ENCODE measurements around the gene EXOC8.
"Not testable (repeated sequence)": the region's sequence is repeated elsewhere in the genome, so short reads cannot be mapped to it uniquely, and the experiment has no call there.

EXOC8 gene

DNA sequence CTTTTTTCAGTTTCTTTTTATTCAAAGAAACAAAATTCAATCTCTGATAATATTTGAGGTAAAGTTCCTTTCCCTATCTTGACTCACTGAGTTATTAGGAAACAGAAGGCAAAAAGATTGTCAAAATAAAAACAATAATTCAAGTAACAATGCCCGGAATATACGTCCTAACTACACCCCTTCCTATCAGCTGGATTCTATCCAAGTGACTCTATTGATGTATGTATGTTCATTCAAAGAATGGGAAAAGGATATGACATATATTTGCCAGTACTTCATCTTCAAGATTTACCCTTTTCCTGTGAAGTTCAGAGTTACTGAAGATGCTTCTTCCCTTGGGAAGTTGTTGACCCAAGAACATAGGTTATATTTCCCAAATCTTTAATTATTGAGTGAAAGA is 14.2 kb upstream of the EXOC8 start:
- DNase-seq: no peak

GRCh38 chr1:231348856-231349255 is 11.2 kb upstream of the EXOC8 start:
- DNase-seq: not testable (repeated sequence)

- DNase-seq: no peak
These were observed 10.8 kb upstream of the EXOC8 start for GRCh38 chr1:231348442-231348841.

DNA sequence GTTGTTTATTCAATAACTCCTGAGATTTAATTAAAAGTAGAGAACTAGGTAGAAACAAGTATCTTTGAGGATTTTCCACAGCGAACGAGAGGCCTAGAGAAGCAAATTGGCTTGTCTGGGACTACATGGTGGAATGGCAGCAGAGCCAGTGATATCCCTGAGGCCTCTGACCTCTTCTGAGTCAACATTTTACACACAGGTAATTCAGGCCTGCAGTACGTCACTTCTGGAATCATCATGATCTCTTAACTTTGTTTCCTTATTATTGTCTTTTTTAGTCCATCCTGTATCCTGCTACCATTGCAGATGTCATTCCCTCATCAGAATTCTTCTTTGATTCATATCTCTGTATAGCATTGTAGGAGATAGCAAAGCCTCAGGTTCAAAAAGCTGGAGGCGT is 10.3 kb upstream of the EXOC8 start:
- no peak for DNase-seq

GRCh38 chr1:231340328-231341013 is 2.8 kb upstream of the EXOC8 start:
- no peak for DNase-seq

DNA sequence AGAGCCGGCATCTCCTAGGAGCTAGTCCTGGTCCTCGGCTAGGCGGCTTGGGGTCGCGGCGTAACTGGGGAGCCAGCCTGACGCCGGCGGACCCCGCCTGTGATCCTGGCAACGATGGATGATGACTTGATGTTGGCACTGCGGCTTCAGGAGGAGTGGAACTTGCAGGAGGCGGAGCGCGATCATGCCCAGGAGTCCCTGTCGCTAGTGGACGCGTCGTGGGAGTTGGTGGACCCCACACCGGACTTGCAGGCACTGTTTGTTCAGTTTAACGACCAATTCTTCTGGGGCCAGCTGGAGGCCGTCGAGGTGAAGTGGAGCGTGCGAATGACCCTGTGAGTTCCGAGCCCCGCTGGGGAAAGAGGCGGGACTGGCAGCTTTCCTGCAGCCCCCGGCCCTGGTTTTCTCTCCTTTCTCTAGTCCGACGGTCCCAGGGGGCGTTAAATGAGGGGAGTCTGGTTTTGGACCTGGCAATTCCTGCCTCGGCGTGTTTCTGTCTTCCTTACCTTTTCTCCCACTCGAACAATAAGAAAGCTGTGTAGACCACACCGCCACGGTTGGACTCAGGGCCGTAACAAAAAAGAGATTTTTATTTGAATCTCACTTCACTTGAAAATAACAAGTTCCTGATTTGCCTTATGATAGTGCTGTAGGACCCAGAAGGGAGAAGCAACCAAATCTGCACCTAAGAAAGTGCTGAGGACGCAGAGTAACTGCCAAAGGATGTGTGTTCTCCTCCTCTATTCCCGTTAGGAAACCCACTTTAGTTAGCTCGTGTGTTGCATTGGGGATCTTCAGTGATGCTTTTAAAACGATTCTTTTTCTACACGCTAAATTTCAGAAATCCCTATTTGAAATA is 847 bp upstream of the EXOC8 start, which contains the start of gene SPRTN:
TSS of gene SPRTN (plus strand) at position 24 of the 859 bp plus-strand sequence. CDS start at position 115, 91 bp downstream.
- DNase-seq: no peak

- no peak for DNase-seq
These were observed 595 bp downstream of the EXOC8 start for GRCh38 chr1:231337043-231337471.

DNA sequence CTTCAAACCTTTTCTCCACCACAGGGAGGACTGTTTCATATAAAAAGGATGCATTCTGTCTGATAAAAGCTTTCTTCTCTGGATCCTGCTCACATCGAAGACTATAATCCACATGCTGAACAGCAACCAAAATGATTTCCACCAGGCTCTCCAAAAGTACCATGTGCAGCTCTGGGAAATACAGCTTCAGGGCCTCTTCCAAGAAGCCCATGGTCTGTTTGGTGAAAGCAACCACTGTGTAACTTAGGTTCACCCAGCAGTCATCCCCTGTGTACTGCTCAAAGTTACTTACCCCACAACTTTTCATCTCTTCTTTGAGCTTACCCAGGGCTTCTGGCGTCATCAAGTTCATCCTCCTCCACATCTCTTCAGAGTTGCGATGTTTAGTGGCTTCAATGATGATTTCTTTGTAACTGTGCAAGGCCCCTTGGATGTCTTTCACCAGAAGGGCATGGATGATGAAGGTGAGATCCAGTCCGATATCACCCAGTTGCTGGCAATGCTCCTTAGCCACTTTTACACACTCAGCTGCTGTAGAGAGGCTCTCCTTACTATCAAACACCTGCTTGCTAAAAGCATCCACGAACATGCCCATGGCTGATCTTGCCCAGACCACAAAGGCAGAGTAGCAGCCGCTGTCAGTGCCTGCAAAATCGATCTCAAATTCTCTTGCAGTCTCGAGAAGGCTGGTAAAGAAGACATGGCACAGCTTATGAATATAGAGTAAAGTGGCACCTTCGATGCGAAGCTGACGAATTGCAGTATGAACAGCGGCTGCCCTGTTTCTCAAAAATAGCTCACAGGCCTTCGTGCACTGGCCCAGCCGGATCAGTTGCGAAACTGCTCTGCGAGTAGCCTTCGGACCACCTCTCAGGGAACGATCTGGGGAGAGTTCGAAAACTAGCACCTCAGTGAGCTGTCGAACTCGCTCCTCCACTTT is 1.7 kb downstream of the EXOC8 start:
- no peak for DNase-seq

DNA sequence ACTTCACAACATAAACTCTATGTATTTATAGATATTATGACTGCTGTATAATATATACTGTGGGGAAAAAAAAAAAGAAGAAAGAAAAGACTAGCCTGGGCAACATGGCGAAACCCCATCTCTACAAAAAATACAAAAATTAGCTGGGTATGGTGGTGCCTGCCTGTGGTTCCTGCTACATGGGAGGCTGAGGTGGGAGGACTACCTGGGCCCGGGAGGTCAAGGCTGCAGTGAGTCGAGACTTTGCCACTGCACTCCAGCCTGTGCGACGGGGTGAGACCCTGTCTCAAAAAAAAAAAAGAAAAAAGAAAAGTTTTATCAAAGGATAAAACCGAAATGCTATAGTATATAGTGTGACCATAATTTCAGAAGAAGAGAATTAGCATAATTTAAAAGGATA is 2.7 kb downstream of the EXOC8 start:
- DNase-seq: no peak

GRCh38 chr1:231334079-231334666 is 3.5 kb downstream of the EXOC8 start:
- no peak for DNase-seq

- no peak for DNase-seq
These were observed 4.9 kb downstream of the EXOC8 start for GRCh38 chr1:231332761-231333160.

GRCh38 chr1:231329483-231329882 is 8.2 kb downstream of the EXOC8 start:
- DNase-seq: no peak

GRCh38 chr1:231327617-231328016 is 10.0 kb downstream of the EXOC8 start:
- DNase-seq: no peak

DNA sequence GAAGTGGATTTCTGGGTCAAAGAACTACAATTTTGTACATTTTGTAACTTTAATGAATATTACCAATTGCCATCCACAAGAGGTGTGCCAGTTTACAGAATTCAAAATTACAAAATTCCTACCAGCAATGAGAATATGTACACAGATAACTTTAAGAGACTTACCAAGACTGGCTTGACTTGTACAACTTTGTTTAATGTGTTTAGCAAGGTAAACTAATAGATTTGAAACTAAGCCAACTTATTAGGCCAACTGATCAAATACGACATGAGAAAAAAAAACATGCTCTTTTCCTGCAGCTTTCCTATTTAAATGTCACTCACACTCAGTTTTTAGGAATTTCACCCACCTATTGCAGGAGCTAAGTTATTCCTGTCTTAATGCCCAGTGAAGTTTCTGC is 11.4 kb downstream of the EXOC8 start:
- no peak for DNase-seq

- DNase-seq: no peak
These were observed 13.0 kb downstream of the EXOC8 start for GRCh38 chr1:231324660-231325059.

DNA sequence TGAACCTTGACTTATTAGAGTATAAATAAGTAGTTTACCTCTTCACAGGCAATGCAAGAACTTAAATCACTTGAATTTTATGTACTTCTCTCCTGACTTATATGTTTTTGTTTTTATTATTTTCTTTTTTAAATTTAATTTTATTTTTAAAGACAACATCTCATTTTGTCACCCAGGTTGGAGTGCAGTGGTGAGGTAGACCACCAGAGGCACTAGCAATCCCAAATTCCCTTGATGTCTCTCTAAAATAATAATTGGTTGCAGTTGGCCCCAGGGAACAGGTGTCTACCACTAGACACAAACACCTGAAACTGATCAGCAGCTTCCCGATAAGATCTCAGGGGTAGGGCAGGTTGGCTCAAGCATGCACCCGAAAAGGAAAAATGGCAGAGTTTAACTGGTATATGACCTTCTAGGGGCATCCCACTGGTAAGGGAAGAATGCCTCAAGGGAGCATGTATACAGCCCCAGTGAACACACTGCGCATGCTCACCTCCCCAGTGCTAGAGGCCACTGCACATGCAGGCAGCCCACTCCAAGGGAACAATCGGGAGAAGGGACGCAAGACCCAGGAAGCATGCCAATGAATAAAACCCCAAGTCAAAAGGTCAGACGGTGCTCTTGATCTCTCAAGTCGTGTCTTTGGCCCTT is 14.6 kb downstream of the EXOC8 start:
- no peak for DNase-seq

DNA sequence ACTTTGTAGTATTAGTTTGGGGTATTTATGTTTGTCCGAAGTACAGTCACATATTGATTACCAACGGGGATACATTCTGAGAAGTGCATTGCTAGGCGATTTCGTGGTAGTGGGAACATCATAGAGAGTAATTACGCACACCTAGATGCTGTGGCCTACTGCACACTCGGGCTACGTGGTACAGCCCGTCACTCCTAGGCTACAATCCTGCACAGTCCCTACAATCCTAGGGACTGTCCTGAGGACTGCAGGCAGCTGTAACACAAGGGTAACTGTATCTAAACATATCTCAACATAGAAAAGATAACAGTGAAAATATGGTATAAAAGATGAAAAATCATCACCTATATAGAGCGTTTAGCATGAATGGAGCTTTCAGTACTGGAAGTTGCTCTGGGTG is 18.6 kb downstream of the EXOC8 start:
- DNase-seq: no peak

GRCh38 chr1:231318568-231318967 is 19.1 kb downstream of the EXOC8 start:
- no peak for DNase-seq

- no peak for DNase-seq
These were observed 19.7 kb downstream of the EXOC8 start for GRCh38 chr1:231318015-231318355.

- no peak for DNase-seq
These were observed 20.2 kb downstream of the EXOC8 start for GRCh38 chr1:231317306-231318014.

- DNase-seq: peak in 1 of 2 donors; percentile 41
These were observed 21.8 kb downstream of the EXOC8 start for GRCh38 chr1:231315887-231316286.

GRCh38 chr1:231313661-231314060 is 24.0 kb downstream of the EXOC8 start:
- no peak for DNase-seq
